Activated CD8-positive, alpha-beta memory T cell treated with anti-CD3 and anti-CD28 coated beads for 4 hours (primary cell): ENCODE measurements around the gene PROC.

Experiments used
- DNase-seq, 2 donors: peaks; one replicate each; pipeline ENCODE4 v3.0.0-alpha.2; 2020; ENCODE audit warnings: low read depth in 2 of 2

The PROC gene

DNA sequence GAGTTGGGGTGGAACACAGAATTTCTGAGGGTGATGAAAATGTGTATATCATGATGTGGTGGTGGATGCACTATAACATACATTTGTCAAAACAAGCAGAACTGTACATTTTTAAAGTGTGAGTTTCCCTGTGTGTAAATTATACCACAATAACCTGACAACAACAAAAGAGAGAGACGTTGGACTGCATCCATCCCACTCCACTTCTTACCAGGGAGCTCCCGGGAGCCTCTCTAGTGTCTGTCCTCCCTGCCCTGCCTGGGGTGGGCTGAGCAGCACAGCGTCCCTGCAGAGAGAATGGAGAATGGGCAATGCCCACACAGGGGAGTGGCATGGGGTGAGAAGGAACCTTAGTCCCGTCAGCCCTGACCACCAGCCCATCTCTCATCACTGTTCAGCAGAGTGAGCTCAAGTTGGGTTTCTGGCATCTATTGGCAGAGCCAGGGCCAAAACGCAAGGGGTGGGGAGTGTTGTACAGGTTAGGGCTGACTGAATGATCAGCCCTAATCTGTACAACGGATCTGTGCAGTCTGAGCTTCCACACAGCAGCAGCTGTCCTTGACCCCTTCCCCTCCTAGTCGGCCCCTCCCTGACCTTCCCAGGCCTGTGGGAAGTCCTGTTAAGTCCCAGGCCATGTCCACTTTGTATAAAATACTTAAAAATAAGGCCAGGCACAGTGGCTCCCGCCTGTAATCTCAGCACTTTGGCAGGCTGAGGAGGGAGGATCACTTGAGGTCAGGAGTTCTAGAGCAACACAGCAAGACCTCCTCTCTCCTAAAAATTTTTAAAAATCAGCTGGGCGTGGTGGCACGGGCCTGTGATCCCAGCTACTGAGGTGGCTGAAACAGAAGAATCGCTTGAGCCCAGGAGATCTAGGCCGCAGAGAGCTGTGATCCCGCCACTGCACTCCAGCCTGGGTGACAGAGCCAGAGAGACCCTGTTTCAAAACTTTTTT is 3.3 kb upstream of the PROC start:
- no peak for DNase-seq

DNA sequence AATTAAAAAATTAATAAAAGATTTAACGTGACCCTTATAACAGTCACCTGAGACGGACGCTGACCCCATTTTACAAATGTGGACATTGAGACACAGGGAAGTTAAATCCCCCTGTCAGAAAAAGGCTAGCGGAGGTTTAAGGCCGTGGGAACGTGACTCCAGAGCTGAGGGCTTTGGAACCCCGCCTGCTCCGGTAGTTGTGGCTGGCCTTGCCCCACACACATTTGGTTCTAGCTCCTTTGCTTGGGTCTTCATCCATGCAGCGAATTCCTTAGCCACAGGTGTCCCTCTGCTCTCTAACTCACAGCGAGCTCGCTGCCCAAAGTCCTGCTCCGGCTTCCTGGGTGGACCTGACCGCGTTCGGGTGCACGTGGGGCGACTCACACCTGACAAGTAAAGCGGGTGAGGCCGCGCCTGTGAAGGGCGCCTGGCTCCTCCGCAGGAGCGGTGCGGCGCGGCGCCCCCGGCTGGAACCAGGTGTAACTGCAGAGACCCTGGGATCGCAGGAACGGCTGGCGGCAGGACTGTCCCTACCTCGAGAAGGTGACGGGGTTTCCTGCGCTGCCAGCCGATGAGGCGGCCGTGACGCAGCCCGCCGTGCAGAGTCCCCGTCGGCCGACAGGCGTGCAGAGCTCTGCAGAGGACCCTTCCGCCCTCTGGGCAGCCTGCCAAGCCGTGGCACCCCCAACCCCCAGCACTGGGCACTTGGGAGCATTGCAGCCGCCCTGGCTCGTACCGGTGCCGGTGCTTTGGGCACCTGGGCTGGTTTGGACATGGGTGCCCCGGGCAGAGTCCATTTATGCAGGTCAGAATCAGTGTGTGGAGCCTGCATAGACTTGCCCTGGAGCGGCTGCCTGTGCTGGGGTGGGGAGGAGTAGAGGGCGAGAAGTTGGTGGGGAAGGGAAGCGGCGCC is 2.4 kb upstream of the PROC start:
- DNase-seq, result peak; percentile 60 to 65

DNA sequence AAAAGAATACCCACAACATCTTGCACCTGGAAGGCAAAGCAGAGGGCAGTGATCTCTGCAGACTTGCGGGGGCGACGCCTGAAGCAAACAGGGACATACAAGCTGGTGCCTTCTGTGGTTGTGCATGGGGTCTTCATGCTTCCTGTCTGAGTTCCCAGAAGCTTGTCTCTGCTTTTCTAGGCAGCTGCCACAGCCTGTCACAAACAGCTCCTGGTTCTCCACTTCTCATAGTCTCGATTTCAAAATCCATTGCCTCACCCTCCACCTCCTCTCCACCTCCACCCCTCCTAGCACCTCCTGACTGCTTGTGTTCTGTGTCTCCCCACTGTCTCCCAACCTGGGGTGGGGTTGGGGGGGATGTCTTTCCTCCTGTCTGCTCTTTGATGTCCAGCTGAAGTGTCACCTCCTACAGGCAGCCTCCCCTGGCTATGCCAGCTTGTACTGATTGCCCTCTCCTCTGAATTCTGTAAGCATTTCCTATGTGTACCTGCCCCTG is 1.7 kb upstream of the PROC start:
- no peak for DNase-seq

DNA sequence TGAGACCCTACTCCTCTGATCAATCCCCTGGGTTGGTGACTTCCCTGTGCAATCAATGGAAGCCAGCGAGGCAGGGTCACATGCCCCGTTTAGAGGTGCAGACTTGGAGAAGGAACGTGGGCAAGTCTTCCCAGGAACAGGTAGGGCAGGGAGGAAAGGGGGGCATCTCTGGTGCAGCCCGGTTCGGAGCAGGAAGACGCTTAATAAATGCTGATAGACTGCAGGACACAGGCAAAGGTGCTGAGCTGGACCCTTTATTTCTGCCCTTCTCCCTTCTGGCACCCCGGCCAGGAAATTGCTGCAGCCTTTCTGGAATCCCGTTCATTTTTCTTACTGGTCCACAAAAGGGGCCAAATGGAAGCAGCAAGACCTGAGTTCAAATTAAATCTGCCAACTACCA is 821 bp upstream of the PROC start:
- no peak for DNase-seq

DNA sequence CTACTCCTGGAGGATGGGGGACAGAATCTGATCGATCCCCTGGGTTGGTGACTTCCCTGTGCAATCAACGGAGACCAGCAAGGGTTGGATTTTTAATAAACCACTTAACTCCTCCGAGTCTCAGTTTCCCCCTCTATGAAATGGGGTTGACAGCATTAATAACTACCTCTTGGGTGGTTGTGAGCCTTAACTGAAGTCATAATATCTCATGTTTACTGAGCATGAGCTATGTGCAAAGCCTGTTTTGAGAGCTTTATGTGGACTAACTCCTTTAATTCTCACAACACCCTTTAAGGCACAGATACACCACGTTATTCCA is 844 bp downstream of the PROC start:
- DNase-seq, result no peak

DNA sequence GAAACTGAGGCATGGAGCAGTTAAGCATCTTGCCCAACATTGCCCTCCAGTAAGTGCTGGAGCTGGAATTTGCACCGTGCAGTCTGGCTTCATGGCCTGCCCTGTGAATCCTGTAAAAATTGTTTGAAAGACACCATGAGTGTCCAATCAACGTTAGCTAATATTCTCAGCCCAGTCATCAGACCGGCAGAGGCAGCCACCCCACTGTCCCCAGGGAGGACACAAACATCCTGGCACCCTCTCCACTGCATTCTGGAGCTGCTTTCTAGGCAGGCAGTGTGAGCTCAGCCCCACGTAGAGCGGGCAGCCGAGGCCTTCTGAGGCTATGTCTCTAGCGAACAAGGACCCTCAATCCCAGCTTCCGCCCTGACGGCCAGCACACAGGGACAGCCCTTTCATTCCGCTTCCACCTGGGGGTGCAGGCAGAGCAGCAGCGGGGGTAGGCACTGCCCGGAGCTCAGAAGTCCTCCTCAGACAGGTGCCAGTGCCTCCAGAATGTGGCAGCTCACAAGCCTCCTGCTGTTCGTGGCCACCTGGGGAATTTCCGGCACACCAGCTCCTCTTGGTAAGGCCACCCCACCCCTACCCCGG is 1.3 kb downstream of the PROC start:
- no peak for DNase-seq

DNA sequence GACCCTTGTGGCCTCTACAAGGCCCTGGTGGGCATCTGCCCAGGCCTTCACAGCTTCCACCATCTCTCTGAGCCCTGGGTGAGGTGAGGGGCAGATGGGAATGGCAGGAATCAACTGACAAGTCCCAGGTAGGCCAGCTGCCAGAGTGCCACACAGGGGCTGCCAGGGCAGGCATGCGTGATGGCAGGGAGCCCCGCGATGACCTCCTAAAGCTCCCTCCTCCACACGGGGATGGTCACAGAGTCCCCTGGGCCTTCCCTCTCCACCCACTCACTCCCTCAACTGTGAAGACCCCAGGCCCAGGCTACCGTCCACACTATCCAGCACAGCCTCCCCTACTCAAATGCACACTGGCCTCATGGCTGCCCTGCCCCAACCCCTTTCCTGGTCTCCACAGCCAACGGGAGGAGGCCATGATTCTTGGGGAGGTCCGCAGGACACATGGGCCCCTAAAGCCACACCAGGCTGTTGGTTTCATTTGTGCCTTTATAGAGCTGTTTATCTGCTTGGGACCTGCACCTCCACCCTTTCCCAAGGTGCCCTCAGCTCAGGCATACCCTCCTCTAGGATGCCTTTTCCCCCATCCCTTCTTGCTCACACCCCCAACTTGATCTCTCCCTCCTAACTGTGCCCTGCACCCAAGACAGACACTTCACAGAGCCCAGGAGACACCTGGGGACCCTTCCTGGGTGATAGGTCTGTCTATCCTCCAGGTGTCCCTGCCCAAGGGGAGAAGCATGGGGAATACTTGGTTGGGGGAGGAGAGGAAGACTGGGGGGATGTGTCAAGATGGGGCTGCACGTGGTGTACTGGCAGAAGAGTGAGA is 2.0 kb downstream of the PROC start:
- no peak for DNase-seq

DNA sequence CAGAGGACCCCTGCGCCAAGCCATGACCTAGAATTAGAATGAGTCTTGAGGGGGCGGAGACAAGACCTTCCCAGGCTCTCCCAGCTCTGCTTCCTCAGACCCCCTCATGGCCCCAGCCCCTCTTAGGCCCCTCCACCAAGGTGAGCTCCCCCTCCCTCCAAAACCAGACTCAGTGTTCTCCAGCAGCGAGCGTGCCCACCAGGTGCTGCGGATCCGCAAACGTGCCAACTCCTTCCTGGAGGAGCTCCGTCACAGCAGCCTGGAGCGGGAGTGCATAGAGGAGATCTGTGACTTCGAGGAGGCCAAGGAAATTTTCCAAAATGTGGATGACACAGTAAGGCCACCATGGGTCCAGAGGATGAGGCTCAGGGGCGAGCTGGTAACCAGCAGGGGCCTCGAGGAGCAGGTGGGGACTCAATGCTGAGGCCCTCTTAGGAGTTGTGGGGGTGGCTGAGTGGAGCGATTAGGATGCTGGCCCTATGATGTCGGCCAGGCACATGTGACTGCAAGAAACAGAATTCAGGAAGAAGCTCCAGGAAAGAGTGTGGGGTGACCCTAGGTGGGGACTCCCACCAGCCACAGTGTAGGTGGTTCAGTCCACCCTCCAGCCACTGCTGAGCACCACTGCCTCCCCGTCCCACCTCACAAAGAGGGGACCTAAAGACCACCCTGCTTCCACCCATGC is 3.0 kb downstream of the PROC start:
- no peak for DNase-seq

DNA sequence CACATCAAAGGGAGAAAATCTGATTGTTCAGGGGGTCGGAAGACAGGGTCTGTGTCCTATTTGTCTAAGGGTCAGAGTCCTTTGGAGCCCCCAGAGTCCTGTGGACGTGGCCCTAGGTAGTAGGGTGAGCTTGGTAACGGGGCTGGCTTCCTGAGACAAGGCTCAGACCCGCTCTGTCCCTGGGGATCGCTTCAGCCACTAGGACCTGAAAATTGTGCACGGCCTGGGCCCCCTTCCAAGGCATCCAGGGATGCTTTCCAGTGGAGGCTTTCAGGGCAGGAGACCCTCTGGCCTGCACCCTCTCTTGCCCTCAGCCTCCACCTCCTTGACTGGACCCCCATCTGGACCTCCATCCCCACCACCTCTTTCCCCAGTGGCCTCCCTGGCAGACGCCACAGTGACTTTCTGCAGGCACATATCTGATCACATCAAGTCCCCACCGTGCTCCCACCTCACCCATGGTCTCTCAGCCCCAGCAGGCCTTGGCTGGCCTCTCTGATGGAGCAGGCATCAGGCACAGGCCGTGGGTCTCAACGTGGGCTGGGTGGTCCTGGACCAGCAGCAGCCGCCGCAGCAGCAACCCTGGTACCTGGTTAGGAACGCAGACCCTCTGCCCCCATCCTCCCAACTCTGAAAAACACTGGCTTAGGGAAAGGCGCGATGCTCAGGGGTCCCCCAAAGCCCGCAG is 3.8 kb downstream of the PROC start:
- DNase-seq, result no peak

DNA sequence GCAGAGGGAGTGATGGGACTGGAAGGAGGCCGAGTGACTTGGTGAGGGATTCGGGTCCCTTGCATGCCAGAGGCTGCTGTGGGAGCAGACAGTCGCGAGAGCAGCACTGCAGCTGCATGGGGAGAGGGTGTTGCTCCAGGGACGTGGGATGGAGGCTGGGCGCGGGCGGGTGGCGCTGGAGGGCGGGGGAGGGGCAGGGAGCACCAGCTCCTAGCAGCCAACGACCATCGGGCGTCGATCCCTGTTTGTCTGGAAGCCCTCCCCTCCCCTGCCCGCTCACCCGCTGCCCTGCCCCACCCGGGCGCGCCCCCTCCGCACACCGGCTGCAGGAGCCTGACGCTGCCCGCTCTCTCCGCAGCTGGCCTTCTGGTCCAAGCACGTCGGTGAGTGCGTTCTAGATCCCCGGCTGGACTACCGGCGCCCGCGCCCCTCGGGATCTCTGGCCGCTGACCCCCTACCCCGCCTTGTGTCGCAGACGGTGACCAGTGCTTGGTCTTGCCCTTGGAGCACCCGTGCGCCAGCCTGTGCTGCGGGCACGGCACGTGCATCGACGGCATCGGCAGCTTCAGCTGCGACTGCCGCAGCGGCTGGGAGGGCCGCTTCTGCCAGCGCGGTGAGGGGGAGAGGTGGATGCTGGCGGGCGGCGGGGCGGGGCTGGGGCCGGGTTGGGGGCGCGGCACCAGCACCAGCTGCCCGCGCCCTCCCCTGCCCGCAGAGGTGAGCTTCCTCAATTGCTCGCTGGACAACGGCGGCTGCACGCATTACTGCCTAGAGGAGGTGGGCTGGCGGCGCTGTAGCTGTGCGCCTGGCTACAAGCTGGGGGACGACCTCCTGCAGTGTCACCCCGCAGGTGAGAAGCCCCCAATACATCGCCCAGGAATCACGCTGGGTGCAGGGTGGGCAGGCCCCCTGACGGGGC is 4.6 kb downstream of the PROC start:
- no peak for DNase-seq

DNA sequence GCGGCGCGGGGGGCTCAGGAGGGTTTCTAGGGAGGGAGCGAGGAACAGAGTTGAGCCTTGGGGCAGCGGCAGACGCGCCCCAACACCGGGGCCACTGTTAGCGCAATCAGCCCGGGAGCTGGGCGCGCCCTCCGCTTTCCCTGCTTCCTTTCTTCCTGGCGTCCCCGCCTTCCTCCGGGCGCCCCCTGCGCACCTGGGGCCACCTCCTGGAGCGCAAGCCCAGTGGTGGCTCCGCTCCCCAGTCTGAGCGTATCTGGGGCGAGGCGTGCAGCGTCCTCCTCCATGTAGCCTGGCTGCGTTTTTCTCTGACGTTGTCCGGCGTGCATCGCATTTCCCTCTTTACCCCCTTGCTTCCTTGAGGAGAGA is 5.2 kb downstream of the PROC start:
- no peak for DNase-seq

DNA sequence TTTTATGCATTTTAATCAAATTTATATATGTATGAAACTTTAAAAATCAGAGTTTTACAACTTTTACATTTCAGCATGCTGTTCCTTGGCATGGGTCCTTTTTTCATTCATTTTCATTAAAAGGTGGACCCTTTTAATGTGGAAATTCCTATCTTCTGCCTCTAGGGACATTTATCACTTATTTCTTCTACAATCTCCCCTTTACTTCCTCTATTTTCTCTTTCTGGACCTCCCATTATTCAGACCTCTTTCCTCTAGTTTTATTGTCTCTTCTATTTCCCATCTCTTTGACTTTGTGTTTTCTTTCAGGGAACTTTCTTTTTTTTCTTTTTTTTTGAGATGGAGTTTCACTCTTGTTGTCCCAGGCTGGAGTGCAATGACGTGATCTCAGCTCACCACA is 5.7 kb downstream of the PROC start:
- DNase-seq, result no peak

DNA sequence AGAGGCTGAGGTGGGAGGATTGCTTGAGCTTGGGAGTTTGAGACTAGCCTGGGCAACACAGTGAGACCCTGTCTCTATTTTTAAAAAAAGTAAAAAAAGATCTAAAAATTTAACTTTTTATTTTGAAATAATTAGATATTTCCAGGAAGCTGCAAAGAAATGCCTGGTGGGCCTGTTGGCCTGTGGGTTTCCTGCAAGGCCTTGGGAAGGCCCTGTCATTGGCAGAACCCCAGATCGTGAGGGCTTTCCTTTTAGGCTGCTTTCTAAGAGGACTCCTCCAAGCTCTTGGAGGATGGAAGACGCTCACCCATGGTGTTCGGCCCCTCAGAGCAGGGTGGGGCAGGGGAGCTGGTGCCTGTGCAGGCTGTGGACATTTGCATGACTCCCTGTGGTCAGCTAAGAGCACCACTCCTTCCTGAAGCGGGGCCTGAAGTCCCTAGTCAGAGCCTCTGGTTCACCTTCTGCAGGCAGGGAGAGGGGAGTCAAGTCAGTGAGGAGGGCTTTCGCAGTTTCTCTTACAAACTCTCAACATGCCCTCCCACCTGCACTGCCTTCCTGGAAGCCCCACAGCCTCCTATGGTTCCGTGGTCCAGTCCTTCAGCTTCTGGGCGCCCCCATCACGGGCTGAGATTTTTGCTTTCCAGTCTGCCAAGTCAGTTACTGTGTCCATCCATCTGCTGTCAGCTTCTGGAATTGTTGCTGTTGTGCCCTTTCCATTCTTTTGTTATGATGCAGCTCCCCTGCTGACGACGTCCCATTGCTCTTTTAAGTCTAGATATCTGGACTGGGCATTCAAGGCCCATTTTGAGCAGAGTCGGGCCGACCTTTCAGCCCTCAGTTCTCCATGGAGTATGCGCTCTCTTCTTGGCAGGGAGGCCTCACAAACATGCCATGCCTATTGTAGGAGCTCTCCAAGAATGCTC is 6.6 kb downstream of the PROC start:
- no peak for DNase-seq

DNA sequence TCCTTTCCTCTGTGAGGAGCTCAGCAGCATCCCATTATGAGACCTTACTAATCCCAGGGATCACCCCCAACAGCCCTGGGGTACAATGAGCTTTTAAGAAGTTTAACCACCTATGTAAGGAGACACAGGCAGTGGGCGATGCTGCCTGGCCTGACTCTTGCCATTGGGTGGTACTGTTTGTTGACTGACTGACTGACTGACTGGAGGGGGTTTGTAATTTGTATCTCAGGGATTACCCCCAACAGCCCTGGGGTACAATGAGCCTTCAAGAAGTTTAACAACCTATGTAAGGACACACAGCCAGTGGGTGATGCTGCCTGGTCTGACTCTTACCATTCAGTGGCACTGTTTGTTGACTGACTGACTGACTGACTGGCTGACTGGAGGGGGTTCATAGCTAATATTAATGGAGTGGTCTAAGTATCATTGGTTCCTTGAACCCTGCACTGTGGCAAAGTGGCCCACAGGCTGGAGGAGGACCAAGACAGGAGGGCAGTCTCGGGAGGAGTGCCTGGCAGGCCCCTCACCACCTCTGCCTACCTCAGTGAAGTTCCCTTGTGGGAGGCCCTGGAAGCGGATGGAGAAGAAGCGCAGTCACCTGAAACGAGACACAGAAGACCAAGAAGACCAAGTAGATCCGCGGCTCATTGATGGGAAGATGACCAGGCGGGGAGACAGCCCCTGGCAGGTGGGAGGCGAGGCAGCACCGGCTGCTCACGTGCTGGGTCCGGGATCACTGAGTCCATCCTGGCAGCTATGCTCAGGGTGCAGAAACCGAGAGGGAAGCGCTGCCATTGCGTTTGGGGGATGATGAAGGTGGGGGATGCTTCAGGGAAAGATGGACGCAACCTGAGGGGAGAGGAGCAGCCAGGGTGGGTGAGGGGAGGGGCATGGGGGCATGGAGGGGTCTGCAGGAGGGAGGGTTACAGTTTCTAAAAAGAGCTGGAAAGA is 7.6 kb downstream of the PROC start:
- DNase-seq, result no peak

DNA sequence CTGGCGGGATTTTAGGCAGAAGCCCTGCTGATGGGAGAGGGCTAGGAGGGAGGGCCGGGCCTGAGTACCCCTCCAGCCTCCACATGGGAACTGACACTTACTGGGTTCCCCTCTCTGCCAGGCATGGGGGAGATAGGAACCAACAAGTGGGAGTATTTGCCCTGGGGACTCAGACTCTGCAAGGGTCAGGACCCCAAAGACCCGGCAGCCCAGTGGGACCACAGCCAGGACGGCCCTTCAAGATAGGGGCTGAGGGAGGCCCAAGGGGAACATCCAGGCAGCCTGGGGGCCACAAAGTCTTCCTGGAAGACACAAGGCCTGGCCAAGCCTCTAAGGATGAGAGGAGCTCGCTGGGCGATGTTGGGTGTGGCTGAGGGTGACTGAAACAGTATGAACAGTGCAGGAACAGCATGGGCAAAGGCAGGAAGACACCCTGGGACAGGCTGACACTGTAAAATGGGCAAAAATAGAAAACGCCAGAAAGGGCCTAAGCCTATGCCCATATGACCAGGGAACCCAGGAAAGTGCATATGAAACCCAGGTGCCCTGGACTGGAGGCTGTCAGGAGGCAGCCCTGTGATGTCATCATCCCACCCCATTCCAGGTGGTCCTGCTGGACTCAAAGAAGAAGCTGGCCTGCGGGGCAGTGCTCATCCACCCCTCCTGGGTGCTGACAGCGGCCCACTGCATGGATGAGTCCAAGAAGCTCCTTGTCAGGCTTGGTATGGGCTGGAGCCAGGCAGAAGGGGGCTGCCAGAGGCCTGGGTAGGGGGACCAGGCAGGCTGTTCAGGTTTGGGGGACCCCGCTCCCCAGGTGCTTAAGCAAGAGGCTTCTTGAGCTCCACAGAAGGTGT is 8.5 kb downstream of the PROC start:
- no peak for DNase-seq
